GM23338 (cell line): ENCODE measurements around the gene FYB2. TPM values are rescaled to one million over a fixed set of nuclear protein-coding genes. Genes with fewer than 3 reads are reported as not detected.

Experiments used
- ATAC-seq: fragments of 200-7000 bp; cut with Tn5 transposase; 3 replicates; pipeline ENCODE4 v1.9.1; 2020
- DNase-seq: peaks from one replicate; pipeline ENCODE4 v3.0.0-alpha.2; 2015; ENCODE audit warnings: low spot score
- H2AFZ ChIP-seq: fragments of 200-600 bp; sonication (generic); 2 replicates; pipeline ENCODE4 v1.8.0; 2016; ENCODE audit warnings: antibody characterized with exemption, mild to moderate bottlenecking, moderate library complexity
- H3F3A ChIP-seq: fragments of 200-600 bp; sonication (generic); replicated peaks from 2 replicates; pipeline ENCODE4 v1.8.0; 2017; ENCODE audit warnings: antibody characterized with exemption, mixed run types, low read depth
- H3K27ac ChIP-seq: fragments of 200-600 bp; sonication (generic); 2 replicates; pipeline ENCODE4 v1.6.1; 2016; ENCODE audit warnings: low read depth
- H3K27me3 ChIP-seq: fragments of 200-600 bp; sonication (generic); 2 replicates; pipeline ENCODE4 v1.8.0; 2016; ENCODE audit warnings: mild to moderate bottlenecking, mixed run types, moderate library complexity; ENCODE audit not compliant: insufficient read depth
- H3K36me3 ChIP-seq: fragments of 200-600 bp; sonication (generic); 2 replicates; pipeline ENCODE4 v1.8.0; 2016; ENCODE audit warnings: mild to moderate bottlenecking; ENCODE audit not compliant: insufficient read depth
- H3K4me1 ChIP-seq: fragments of 200-600 bp; sonication (generic); 2 replicates; pipeline ENCODE4 v1.8.0; 2016; ENCODE audit warnings: mild to moderate bottlenecking, moderate library complexity; ENCODE audit not compliant: insufficient read depth
- H3K4me2 ChIP-seq: fragments of 200-600 bp; sonication (generic); 2 replicates; pipeline ENCODE4 v1.7.1; 2017; ENCODE audit warnings: mixed run types
- H3K4me3 ChIP-seq: fragments of 200-600 bp; sonication (generic); 2 replicates; pipeline ENCODE4 v1.6.1; 2016; ENCODE audit warnings: mixed run types
- H3K79me2 ChIP-seq: fragments of 200-600 bp; sonication (generic); replicated peaks from 2 replicates; pipeline ENCODE4 v1.8.0; 2017; ENCODE audit warnings: mild to moderate bottlenecking; ENCODE audit not compliant: insufficient read depth
- H3K9me2 ChIP-seq: fragments of 200-600 bp; sonication (generic); 2 replicates; pipeline ENCODE4 v1.8.0; 2017; ENCODE audit not compliant: insufficient read depth
- H4K20me1 ChIP-seq: fragments of 200-600 bp; sonication (generic); replicated peaks from 2 replicates; pipeline ENCODE4 v1.8.0; 2017; ENCODE audit warnings: mild to moderate bottlenecking; ENCODE audit not compliant: insufficient read depth
- H3K27ac Mint-ChIP-seq: 2 replicates; pipeline ENCODE4 v1.8.0; 2020; ENCODE audit warnings: inconsistent platforms, mild to moderate bottlenecking, moderate library complexity, mixed read lengths
- H3K27me3 Mint-ChIP-seq: 3 replicates; pipeline ENCODE4 v1.8.0; 2022; ENCODE audit warnings: low read depth, mild to moderate bottlenecking, moderate library complexity, mixed read lengths, inconsistent platforms; ENCODE audit not compliant: insufficient read depth, poor library complexity
- H3K36me3 Mint-ChIP-seq: 3 replicates; pipeline ENCODE4 v1.8.0; 2021; ENCODE audit warnings: low read depth, mild to moderate bottlenecking, inconsistent platforms, moderate library complexity, mixed read lengths
- H3K4me1 Mint-ChIP-seq: 3 replicates; pipeline ENCODE4 v1.8.0; 2020; ENCODE audit warnings: mild to moderate bottlenecking, inconsistent platforms, mixed read lengths
- H3K4me3 Mint-ChIP-seq: 3 replicates; pipeline ENCODE4 v1.8.0; 2021; ENCODE audit warnings: moderate library complexity, mild to moderate bottlenecking, inconsistent platforms, mixed read lengths
- H3K9me3 Mint-ChIP-seq: 3 replicates; pipeline ENCODE4 v1.8.0; 2020; ENCODE audit warnings: moderate library complexity, mild to moderate bottlenecking, inconsistent platforms, mixed read lengths
- CREB1 ChIP-seq: fragments of 250-450 bp; sonication (Bioruptor Pico); IDR thresholded peaks from 2 replicates; pipeline ENCODE4 v1.5.0; 2020; ENCODE audit warnings: low read depth, mild to moderate bottlenecking, moderate library complexity
- CTCF ChIP-seq, 2 experiments: fragments of 200-600 bp in 1 of 2; sonication (generic) in 1 of 2; conservative IDR thresholded peaks; 2 replicates each; pipeline versions ENCODE4 v1.5.1 to v1.6.1; 2016 to 2017; ENCODE audit warnings: antibody characterized with exemption in 2 of 2, low read depth in 2 of 2, mild to moderate bottlenecking in 2 of 2, moderate library complexity in 1 of 2
- EZH2 ChIP-seq: fragments of 200-600 bp; sonication (generic); IDR thresholded peaks from one replicate; pipeline ENCODE4 v1.8.0; 2017; ENCODE audit warnings: antibody characterized with exemption, mild to moderate bottlenecking, low read depth; ENCODE audit not compliant: unreplicated experiment
- EZH2phosphoT487 ChIP-seq: fragments of 200-600 bp; sonication (generic); IDR thresholded peaks from one replicate; pipeline ENCODE4 v1.8.1; 2018; ENCODE audit warnings: antibody characterized with exemption; ENCODE audit not compliant: unreplicated experiment
- JUNB ChIP-seq: IDR thresholded peaks from one replicate; pipeline ENCODE4 v1.6.1; 2016; ENCODE audit warnings: antibody characterized with exemption; ENCODE audit not compliant: unreplicated experiment
- NANOG ChIP-seq: IDR thresholded peaks from 2 replicates; pipeline ENCODE4 v1.6.1; 2016; ENCODE audit warnings: antibody characterized with exemption, borderline replicate concordance
- POLR2AphosphoS5 ChIP-seq: IDR thresholded peaks from 2 replicates; pipeline ENCODE4 v1.6.1; 2016; ENCODE audit warnings: antibody characterized with exemption, low read depth
- STAT1 ChIP-seq: IDR thresholded peaks from one replicate; pipeline ENCODE4 v1.6.1; 2016; ENCODE audit warnings: antibody characterized with exemption; ENCODE audit not compliant: unreplicated experiment
- ZNF114 ChIP-seq: fragments of 250-450 bp; sonication (Bioruptor Pico); IDR thresholded peaks from 2 replicates; pipeline ENCODE4 v1.5.0; 2020; ENCODE audit warnings: mild to moderate bottlenecking, moderate library complexity
- ZNF331 ChIP-seq: fragments of 250-450 bp; sonication (Bioruptor Pico); IDR thresholded peaks from 2 replicates; pipeline ENCODE4 v1.5.0; 2020; ENCODE audit warnings: low read depth, mild to moderate bottlenecking, moderate library complexity
- ZNF462 ChIP-seq: fragments of 250-450 bp; sonication (Bioruptor Pico); IDR thresholded peaks from 2 replicates; pipeline ENCODE4 v1.5.0; 2020; ENCODE audit warnings: mild to moderate bottlenecking, moderate library complexity
- polyA plus RNA-seq: library from polyadenylated mRNA; unstranded; fragments of >200 nt; fragmentation: Nextera tagmentation; extraction: Ambion mirVana; gene quantifications from 2 replicates; pipeline ENCODE4 v1.2.1, GENCODE V29; 2016
- total RNA-seq: library from RNA; depleted of rRNA; stranded (reverse); fragments of >200 nt; shearing (Covaris generic); gene quantifications from 2 replicates; pipeline ENCODE4 v1.2.3, GENCODE V29; 2014
- TF ChIP-seq, protein P1 (sequence below): IDR thresholded peaks from 2 replicates; pipeline ENCODE4 v1.6.1; 2016; ENCODE audit warnings: antibody characterized with exemption
- TF ChIP-seq, protein P2 (sequence below): IDR thresholded peaks from one replicate; pipeline ENCODE4 v1.6.1; 2018; ENCODE audit warnings: antibody characterized with exemption; ENCODE audit not compliant: unreplicated experiment

The FYB2 gene
- total and polyA plus RNA-seq, 2 experiments from 2014 or later, result 0.39 TPM; not detected in 1

DNA sequence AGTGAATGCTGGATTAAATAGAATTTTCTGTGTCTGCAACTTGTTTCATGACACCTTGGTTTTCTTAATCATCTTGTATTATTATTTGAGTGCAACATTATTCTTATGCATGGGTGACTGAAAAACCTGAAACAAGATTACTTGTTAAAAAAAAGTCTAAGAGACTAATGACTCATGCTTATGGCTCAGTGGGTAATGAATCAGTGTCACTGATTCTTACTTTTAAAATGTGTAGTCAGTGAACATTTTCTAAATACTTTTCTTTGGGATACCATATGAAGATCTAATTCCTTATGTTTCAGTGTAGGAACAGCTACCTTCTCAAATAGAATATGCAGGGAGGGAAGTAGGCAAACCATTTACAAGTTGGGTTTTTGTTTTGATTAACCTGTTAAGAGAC, 108.6 kb downstream of the FYB2 start:
- Histone ChIP-seq H3K36me3 (no peaks in the 10 kb centered on the region), H3K4me2 (no peak overlapping the region), H3K27ac (no peak overlapping the region), H3K27me3 (no peaks in the 10 kb centered on the region), H3K4me1 (no peaks in the 10 kb centered on the region), H3K9me2 (no peaks in the 10 kb centered on the region), H2AFZ (no peak overlapping the region), H3K79me2 (no peaks in the 10 kb centered on the region), H3K4me3 (no peak overlapping the region), H4K20me1 (no peaks in the 10 kb centered on the region), H3F3A (no peaks in the 10 kb centered on the region)
- Mint-ChIP-seq H3K27ac (no peak overlapping the region), H3K4me1 (peaks cover 4% of the 10 kb centered on the region; the same call in 1 of the 3 replicates), H3K36me3 (peaks cover 7% of the 10 kb centered on the region; the same call in 2 of the 3 replicates), H3K9me3 (no peaks in the 10 kb centered on the region), H3K4me3 (no peak overlapping the region), H3K27me3 (peaks cover under 1% of the 10 kb centered on the region)
- DNase-seq, result no peak
- ATAC-seq, result no peak
- TF ChIP-seq NANOG (no peak), POLR2AphosphoS5 (no peak), JUNB (no peak), STAT1 (no peak), ZNF331 (CRISPR knock-in tag) (no peak), ZNF114 (CRISPR knock-in tag) (no peak), EZH2 (no peak), ZNF462 (CRISPR knock-in tag) (no peak), CTCF (conservative IDR thresholded peaks at IDR 0.05; ENCODE audit: low read depth in 2 of 2) (no peak), EZH2phosphoT487 (no peak), CREB1 (no peak)
- TF ChIP-seq, protein P1, sequence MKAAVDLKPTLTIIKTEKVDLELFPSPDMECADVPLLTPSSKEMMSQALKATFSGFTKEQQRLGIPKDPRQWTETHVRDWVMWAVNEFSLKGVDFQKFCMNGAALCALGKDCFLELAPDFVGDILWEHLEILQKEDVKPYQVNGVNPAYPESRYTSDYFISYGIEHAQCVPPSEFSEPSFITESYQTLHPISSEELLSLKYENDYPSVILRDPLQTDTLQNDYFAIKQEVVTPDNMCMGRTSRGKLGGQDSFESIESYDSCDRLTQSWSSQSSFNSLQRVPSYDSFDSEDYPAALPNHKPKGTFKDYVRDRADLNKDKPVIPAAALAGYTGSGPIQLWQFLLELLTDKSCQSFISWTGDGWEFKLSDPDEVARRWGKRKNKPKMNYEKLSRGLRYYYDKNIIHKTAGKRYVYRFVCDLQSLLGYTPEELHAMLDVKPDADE, result no peak
- TF ChIP-seq, protein P2, sequence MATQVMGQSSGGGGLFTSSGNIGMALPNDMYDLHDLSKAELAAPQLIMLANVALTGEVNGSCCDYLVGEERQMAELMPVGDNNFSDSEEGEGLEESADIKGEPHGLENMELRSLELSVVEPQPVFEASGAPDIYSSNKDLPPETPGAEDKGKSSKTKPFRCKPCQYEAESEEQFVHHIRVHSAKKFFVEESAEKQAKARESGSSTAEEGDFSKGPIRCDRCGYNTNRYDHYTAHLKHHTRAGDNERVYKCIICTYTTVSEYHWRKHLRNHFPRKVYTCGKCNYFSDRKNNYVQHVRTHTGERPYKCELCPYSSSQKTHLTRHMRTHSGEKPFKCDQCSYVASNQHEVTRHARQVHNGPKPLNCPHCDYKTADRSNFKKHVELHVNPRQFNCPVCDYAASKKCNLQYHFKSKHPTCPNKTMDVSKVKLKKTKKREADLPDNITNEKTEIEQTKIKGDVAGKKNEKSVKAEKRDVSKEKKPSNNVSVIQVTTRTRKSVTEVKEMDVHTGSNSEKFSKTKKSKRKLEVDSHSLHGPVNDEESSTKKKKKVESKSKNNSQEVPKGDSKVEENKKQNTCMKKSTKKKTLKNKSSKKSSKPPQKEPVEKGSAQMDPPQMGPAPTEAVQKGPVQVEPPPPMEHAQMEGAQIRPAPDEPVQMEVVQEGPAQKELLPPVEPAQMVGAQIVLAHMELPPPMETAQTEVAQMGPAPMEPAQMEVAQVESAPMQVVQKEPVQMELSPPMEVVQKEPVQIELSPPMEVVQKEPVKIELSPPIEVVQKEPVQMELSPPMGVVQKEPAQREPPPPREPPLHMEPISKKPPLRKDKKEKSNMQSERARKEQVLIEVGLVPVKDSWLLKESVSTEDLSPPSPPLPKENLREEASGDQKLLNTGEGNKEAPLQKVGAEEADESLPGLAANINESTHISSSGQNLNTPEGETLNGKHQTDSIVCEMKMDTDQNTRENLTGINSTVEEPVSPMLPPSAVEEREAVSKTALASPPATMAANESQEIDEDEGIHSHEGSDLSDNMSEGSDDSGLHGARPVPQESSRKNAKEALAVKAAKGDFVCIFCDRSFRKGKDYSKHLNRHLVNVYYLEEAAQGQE, result no peak
